HG03135 (cell line): ENCODE measurements around the gene SORL1.

Experiments
- ATAC-seq: cut with Tn5 transposase; IDR thresholded peaks from one replicate; pipeline ENCODE4 v1.9.1; 2021; ENCODE audit warnings: mild to moderate bottlenecking, moderate library complexity; ENCODE audit not compliant: unreplicated experiment

SORL1 gene

GRCh38 chr11:121427400-121427744, 24.7 kb upstream of the SORL1 start:
- no peak for ATAC-seq

DNA sequence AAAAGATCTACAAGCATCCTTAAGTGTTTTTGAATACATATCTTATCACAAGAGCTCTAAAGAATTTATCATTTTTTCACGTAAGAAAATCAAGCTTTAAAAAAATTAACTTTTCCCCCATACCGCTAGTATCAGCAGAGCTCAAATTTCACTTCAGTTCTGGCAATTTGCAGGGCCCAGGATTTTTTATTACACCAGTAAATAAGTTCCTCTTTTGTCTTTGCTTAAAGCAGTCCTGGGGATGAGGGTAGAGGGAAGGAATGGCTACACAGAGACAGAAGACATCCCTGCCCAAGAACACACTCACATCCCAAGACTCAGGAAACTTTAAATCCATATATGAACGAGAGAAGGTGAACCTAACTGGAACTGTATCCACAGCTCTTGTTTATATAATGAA, 22.6 kb upstream of the SORL1 start:
- no peak for ATAC-seq

DNA sequence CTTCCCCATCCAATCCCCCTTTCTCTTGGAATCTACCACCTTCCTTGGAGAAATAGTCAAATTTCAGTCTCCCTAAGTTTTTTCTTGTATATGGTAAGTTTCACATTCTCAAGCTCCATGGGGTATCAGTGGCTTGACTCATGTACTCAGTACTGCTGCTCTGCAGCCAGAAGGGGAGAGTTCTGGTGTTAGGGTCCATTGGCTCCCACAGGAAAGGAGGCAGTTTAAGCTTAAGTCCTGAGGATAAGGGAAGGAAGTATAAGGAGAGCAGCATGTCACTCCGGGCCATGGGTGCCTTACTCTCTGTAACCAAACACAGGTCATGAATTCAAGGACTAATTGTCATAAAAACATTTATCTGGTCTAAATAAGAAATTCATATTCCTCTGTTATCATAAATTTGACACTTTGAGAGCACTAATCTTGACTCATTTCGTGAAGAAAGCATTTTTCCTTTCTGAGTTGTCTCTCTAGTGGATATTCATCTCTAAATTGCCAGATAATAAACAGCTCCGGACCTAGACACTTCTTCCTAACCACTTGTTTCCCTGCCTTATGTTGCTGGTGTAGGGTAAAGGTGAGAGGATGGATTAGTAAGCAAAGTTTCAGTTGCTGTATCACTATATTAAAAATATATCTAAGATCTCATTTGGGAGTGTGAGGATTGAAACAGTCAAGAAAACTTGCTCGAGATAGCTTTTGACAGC, 20.1 kb upstream of the SORL1 start:
- ATAC-seq: no peak

- no peak for ATAC-seq
Observed at GRCh38 chr11:121435132-121435531, 17.0 kb upstream of the SORL1 start.

DNA sequence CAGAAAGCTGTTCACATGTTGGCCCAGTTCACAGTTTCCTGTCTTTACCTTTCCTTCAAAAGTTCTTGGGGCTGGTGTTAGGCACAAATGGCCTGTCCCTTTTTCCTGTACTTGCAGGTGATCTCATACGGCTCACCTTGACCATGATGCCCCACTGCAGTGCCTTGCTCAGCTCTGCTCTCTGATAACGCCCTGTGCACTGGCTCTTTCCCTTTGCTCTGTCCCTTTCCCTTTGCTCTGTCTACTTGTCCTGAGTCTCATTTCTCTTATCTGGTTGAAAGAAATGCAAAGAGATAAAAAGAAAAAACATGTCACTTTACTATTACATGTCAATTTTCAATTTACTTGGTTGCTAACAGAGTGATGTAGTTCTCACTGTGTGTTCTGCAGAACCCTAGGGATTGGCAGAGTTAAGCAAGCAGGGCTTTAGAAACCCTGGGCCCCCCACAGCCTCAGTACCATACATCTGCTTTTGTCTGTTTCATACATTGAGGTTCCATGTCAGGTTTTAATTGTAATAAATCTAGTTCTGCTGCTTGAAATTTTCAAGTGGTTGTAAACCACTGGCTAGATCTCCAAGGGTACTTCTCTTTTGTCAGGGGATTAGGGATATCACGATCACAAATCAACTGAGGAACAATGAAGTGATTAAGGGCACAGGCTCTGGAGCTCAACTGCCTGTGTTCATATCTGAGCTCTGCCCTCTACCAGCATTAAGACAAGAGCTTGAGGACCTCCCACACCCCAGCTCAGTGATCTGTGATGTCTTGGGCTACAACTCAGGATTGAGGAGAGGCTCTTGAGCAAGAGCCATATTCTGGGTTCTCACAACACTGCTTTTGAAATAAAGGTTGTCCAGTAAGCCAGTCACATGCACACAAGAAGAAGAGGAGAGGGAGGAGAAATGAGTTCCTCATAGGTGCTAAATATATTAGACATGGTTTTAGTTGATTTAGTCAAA, 16.3 kb upstream of the SORL1 start:
- ATAC-seq: no peak

- ATAC-seq: no peak
Observed at GRCh38 chr11:121437018-121437685, 15.0 kb upstream of the SORL1 start.

DNA sequence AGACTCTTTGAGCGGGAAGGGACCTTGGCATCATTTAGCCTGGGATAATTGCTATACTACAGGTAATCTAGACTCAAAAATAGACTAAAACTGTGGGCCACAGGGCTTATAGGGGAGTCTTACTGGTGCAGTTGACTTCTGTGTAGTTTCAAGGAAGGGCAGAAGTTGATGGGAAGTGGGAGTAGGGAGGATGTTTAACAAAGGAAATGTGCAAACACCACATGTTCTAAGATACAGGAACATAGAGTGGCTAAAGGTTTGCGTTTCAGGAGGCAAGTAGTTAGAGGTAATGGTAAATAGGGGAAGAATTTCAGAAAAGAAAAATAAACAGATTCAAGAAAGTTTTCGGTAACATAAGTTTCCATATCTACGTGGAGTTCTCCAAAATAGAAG, 14.4 kb upstream of the SORL1 start:
- ATAC-seq: no peak

DNA sequence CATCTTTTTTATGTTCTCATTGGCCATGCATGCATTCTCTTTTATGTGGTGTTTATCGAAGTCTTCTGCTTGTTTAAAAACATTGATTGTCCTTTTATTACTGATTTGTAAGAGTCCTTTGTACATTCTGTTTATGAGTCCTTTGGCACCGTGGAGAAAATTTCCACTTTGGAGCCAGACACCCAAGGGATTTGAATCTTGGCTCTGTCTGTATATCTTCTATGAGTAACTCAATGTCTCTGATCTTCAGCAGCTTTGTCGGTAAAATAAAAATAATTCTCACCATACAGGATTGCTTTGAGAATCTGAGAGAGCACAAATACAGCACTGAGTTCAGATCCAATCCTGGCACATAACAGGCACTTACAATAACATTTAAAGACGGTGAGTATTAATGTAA, 12.8 kb upstream of the SORL1 start:
- ATAC-seq: no peak

DNA sequence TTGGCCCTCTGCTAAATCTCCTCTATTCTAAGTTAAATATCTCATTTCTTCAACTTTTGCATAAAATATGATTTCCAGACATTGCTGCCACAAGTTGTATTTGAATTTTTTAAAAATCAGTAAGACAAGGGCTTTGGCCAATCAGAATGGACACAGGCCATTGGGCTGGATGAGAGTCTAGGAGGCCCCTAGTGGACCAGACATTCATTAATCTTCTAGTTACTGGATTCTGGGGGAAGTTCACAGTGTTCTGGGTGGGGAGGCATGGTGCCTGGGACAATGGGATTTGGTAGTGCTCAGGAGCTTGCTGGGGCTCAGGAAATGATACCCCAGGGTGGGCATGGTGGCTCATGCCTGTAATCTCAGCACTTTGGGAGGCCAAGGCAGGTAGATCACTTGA, 12.4 kb upstream of the SORL1 start:
- ATAC-seq: no peak

- ATAC-seq: no peak
Observed at GRCh38 chr11:121441521-121441920, 10.6 kb upstream of the SORL1 start.

DNA sequence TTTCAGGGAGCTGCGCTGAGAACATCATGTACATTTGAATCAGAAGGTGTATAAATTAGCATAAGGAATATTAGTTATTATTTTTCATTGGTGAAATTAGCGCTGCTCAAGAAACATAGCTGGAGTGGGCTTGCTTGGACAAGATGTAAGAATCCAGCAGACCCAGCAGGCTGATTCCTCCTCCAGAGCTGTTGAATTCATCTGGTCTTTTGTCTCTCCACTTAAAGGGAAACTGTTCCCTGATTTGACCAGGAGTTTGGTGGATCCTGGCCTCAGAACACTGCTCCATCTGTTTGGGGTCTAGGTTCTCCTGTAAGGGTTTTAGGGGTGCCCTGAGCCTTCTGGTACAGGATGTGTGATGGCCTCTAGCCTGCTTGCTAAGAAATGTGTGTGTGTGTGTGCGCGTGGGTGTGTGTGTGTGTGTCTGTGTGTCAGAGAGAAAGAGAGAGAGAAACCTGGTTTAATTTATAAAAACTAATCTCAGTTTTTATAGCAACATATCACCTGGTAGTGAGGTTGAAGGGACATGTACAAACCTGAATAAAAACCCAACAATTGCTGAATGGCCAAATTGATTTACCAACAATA, 8.3 kb upstream of the SORL1 start:
- ATAC-seq: no peak

DNA sequence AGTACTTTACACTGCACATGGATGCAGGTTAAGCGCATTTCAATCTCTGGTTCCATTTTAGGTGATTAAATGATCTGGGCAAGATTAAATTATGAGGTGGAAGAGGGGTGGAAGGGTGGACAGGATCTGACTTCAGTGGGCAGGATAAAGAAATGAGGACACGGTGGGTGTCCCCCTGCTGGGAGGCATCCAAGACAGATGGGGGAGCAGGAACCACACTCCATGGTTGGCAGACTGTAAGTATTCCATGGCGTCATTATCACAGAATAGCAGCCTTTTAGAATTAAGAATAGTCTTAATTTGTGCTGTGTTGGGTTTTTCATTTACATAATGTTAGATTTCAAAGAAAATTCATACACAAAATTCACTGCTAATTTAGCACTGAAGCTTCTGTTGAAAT, 7.6 kb upstream of the SORL1 start:
- no peak for ATAC-seq

DNA sequence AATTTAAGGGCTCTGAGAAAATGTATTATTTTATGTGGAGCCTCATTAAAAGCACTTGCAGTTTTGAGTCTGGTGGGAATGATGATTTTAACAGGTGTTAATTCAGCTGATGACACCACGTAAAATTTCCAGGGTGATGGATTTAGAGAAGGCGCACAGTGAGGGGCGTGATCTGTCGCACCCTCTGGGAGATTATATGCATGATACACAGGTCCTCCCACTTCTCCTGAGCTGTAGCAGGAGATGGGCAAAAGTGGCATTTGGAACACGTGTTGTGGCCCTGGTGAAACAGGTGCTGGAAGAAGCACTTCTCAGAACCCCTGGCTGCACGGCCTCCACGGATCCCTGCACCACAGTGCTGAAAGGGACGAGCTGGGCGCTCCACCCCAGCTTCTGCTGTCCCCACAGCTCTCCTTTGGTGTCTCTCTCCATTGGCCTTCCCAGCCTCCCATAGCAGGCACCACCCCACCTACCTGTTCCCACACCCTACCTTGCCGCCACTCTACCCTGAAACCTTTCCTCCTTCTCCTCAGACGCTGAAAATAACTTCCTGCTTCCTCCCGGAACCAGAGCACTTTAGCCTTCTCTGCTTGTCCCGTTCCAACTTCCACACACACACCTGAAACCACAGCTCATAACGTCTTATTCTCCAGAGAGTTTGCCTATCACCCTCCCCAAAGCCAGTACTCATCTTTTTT, 6.9 kb upstream of the SORL1 start:
- ATAC-seq: no peak

DNA sequence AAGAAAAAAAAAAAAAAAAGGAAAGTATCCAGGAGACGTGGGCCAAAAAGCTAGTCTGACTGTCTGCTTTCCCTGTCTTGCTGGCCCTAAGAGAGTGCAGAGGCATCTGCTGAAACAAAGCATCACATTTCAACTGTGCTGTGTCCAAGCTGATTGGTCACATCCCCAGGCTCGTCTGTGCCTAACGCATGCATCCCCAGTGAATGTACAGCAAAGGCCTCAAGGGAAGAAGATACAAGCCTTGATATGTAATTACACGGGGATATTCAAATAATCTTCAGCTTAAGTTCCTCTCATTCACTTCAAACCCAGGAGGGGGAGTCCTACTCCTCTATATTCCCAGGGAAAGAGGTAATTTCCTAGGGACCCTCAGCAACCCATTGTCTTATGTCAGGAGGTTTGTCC, 5.4 kb upstream of the SORL1 start:
- no peak for ATAC-seq

DNA sequence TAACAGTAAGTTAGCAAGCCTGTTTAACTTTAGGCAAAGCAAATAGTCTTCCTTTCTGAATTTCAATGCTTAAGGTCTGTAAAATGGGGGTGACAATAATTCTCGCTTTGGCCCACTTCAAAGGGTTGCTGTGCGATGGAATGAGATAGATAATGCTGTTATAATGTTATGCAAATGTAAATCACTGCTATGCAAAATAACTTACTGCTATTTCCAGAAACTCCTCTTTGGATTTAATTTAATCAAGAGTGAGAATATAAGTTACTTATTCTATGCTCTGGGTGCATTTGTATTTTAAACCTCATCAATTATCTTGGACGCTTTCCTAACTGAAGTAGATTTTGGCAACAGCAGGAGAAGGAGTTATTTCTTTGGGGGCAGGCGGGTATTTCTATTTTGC, 4.1 kb upstream of the SORL1 start:
- no peak for ATAC-seq

DNA sequence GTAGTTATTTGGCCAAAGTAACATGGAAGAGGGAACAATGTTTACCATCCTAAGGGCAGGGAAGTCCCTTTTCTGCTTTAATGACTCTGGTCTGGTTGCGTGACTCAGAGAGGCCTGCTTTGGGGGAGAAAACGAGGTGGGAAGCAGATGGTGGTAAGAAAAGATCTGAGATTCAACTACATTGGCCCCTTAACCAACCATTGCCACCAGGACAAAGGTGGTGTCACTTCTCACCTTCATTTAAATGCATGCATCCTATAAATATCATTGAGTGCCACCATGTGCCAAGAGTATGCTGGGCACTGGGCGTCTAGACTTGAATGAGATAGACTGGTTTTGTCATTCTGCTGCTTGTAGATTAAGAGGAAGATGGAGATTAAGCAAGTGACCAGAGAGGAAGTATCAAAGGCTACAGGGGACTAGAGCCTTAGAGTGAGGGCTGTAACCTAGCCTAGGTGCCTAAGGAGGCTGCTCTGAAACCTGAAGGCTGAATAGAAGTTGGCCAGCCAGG, 3.6 kb upstream of the SORL1 start:
- ATAC-seq: no peak

- ATAC-seq: no peak
Observed at GRCh38 chr11:121449123-121449522, 3.0 kb upstream of the SORL1 start.

DNA sequence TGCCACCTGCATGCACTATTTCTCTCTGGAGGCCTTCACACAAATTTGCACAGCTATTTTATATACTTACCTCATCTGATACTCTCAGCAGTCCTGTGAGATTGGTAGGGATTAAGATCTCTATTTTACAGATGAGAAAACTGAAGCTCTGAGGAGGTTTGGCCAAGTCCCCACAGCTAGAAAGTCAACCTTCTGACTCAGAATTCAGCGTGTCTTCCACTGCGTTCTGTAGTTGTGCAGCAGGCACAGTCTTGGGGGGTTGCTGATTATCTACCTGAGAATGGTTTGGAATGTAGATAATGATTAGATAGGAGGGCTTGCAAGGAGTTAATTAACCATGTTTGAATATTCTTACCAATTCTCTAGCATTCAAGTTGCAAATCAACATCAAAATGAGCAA, 2.5 kb upstream of the SORL1 start:
- no peak for ATAC-seq

GRCh38 chr11:121450401-121450800, 1.7 kb upstream of the SORL1 start:
- ATAC-seq: no peak

GRCh38 chr11:121451178-121451985, 732 bp upstream of the SORL1 start:
- no peak for ATAC-seq
